NCI-H2196 treated with DMSO at 0.1 percent for 48 hours (cell line): Measurements from ENCODE around the gene KDR.

Source experiments
- DNase-seq: peaks from one replicate; lab custom pipeline; 2025; ENCODE audit not compliant: unreplicated experiment; lab: John Stamatoyannopoulos, UW

The KDR gene

DNA sequence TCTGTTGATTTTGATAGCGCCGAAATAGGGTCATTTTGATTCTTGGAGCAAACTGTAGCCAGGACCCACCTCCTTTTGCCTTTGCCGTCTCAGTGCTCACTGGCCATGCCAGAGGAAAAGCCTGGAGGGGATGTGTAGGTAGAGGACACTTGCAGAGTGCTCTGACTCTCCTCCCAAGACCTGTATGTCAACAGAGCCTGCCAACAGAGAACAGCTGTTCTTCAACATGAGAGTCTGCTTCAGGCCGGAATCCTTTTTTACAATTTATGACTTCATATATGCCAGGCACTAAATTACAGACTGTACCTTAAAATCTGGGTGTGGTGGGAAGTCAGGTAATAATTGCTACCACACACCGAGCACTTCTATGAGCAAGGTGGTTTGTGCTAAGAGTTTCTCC is 94.2 kb downstream of the KDR start:
- no peak for DNase-seq

DNA sequence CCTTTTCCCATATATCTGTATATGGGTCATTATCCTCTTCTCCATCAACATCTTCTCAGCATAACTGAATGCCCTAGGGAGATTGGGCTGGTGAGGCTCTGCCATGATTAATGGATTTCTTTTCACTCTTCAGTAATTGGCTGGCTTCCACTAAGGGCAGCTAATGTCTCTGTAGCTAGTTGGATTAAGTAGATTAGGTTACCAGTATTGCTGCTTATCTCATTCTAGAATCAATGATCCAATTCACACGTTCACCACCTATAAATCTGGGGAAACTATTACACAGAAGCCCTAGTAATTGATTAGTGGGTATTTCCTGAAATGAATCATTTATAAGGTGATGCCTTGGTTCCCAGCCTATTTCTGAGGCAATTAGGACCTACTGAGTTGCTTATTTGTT is 94.8 kb downstream of the KDR start:
- DNase-seq = no peak

DNA sequence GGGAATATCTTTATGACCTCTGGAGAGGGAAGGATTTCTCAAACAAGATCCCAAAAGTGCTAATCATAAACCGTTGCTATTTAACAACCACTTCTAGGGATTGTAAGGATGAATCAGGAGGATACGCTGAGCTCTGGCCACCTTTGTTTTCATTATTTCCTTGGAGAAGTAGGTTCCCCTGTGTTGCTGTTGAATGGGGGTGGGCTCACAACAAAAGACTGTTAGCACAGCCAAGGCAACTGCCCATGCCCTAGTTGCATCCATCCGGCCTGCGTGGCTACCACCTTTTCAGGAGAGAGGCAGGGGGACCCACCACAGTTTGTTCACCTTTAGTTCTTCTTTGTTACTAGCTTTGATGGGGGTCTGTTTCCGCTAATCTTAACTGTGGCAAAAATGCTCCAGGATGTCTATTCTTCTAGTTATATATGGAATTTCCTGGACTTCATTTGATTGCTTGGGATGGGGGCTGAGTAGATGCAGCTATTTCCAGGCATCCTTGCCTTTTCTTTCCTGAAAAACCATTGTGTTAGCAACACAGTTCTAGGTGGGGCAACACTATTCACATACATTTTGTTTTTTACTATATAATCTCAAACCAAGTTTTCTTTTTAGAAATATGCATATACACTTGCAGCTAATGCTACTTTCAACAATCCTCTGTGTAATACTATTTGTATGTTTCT is 95.4 kb downstream of the KDR start:
- DNase-seq = no peak

DNA sequence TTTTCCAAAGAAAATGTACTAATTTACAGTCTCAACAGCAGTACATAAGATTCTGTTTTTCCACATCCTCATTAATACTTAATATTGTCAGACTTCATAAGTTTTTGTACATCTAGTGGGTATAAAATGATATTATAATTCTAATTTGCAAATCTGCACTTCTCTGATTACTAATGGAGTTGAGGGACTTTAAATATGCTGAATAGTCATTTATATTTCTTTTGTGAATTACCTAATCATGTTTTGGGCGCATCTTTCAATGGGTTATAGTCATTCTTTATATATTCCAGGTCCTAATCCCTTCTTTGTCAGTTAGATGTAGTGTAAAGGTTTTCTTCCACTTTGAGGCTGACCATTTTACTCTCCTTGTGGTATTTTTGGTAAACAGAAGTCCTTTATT is 96.1 kb downstream of the KDR start:
- no peak for DNase-seq
